GM21576 (cell line): ENCODE data around the gene NR6A1.

Source experiments
- ATAC-seq: cut with Tn5 transposase; IDR thresholded peaks from one replicate; pipeline ENCODE4 v1.9.1; 2021; ENCODE audit warnings: mild to moderate bottlenecking, moderate library complexity; ENCODE audit not compliant: unreplicated experiment

Gene NR6A1

GRCh38 chr9:124507880-124508423 lies 263.2 kb downstream of the NR6A1 start:
- no peak for ATAC-seq

- no peak for ATAC-seq
Observed at GRCh38 chr9:124506931-124507879, 263.9 kb downstream of the NR6A1 start, which contains the start of gene NR5A1. NR5A1 (minus strand) TSS chr9:124507399; CDS start chr9:124503395, 4,004 bp downstream.

GRCh38 chr9:124506433-124506832 lies 264.7 kb downstream of the NR6A1 start:
- no peak for ATAC-seq

- no peak for ATAC-seq
Observed at GRCh38 chr9:124505901-124506346, 265.2 kb downstream of the NR6A1 start.

- ATAC-seq = no peak
Observed at GRCh38 chr9:124505006-124505900, 265.9 kb downstream of the NR6A1 start.

- no peak for ATAC-seq
Observed at GRCh38 chr9:124504530-124505005, 266.5 kb downstream of the NR6A1 start.

GRCh38 chr9:124503713-124504529 lies 267.2 kb downstream of the NR6A1 start:
- no peak for ATAC-seq

GRCh38 chr9:124502711-124503702 lies 268.1 kb downstream of the NR6A1 start:
- ATAC-seq = no peak

- ATAC-seq = no peak
Observed at GRCh38 chr9:124501771-124502320, 269.3 kb downstream of the NR6A1 start.

GRCh38 chr9:124500796-124501611 lies 270.1 kb downstream of the NR6A1 start:
- ATAC-seq = no peak

- ATAC-seq = no peak
Observed at GRCh38 chr9:124500028-124500795, 270.9 kb downstream of the NR6A1 start.

- ATAC-seq = no peak
Observed at GRCh38 chr9:124499216-124499615, 271.9 kb downstream of the NR6A1 start.

GRCh38 chr9:124498499-124499146 lies 272.5 kb downstream of the NR6A1 start:
- no peak for ATAC-seq

GRCh38 chr9:124498040-124498439 lies 273.1 kb downstream of the NR6A1 start:
- ATAC-seq = no peak

GRCh38 chr9:124497441-124497840 lies 273.7 kb downstream of the NR6A1 start:
- ATAC-seq = no peak

- ATAC-seq = no peak
Observed at GRCh38 chr9:124496463-124496862, 274.6 kb downstream of the NR6A1 start.

GRCh38 chr9:124496075-124496449 lies 275.0 kb downstream of the NR6A1 start:
- no peak for ATAC-seq
